Activated naive CD8-positive, alpha-beta T cell treated with anti-CD3 and anti-CD28 coated beads, Interleukin-2, amount 50 U/mL, for 24 hours (primary cell): ENCODE measurements around the gene SUV39H1.

Source experiments
- ATAC-seq: fragments of 150-1000 bp; cut with Tn5 transposase; one replicate; pipeline ENCODE4 v1.10.0; 2021
- DNase-seq: peaks from one replicate; pipeline ENCODE4 v3.0.0; 2021
- H3K27ac Mint-ChIP-seq: one replicate; pipeline ENCODE4 v1.8.0; 2021; ENCODE audit warnings: mild to moderate bottlenecking, mixed read lengths
- H3K27me3 Mint-ChIP-seq: one replicate; pipeline ENCODE4 v1.8.0; 2021; ENCODE audit warnings: mixed read lengths
- H3K36me3 Mint-ChIP-seq: one replicate; pipeline ENCODE4 v1.8.0; 2021; ENCODE audit warnings: low read depth, mixed read lengths
- H3K4me1 Mint-ChIP-seq: one replicate; pipeline ENCODE4 v1.8.0; 2021; ENCODE audit warnings: mixed read lengths
- H3K4me3 Mint-ChIP-seq: one replicate; pipeline ENCODE4 v1.8.0; 2021; ENCODE audit warnings: mild to moderate bottlenecking, moderate library complexity, mixed read lengths
- H3K9me3 Mint-ChIP-seq: one replicate; pipeline ENCODE4 v1.8.0; 2021; ENCODE audit warnings: mixed read lengths

SUV39H1 gene

DNA sequence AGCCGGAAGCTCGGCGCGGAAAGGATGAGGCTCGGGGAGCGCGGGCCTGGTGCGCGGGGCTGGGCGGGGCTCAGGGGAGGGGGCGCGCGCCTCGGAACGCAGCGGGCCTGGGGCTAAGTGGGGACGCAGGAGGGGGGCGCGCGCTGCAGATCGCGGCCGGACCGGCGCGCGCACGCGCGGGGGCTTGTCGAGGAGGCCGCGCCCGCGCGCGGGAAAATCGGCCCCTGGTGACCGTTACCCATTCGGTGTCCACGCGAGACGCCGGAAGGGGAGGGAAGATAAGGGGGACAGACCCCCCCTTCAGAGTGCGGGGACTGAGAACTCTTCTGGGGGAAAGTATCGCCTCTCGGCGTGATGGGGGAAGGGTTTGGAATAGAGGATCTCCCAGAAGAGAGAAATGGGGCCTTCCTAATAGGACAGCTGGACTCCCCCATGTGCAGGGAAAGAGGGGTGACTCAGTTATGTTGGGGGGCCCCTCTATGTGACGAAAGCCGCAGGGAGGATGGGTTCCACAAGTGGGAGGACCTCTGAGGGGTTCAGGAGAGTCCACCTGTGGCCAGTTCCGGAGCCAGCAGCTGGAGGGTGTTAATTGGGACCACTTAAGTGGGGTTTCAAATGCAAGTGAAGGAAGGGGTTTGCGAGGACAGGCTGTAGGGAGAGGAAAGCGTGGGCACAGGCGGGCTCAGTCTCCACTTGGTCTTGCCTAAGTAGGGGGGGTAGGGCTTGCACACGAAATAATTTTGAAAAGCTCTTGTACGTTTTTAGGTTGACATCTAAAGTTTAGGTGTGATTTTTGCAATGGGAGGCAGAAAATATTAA, 584 bp downstream of the SUV39H1 start:
- DNase-seq, result peak; percentile 54
- Mint-ChIP-seq H3K27ac (peak overlapping the region; percentile 96), H3K9me3 (no peaks in the 10 kb centered on the region)

GRCh38 chrX:48698306-48698705, 1.8 kb downstream of the SUV39H1 start:
- Mint-ChIP-seq H3K4me3 (peak overlapping the region; percentile 91), H3K27ac (no peak overlapping the region), H3K9me3 (no peaks in the 10 kb centered on the region), H3K27me3 (no peaks in the 10 kb centered on the region), H3K36me3 (peaks cover 24% of the 10 kb centered on the region), H3K4me1 (peaks cover 26% of the 10 kb centered on the region)
- ATAC-seq (no peak), DNase-seq (no peak)

More for the DNA sequence above, 584 bp downstream of the SUV39H1 start:
- Mint-ChIP-seq H3K36me3 (peaks cover 21% of the 10 kb centered on the region), H3K4me3 (peak overlapping the region; percentile 91), H3K27me3 (no peaks in the 10 kb centered on the region), H3K4me1 (peaks cover 23% of the 10 kb centered on the region)
- peak; percentile 29 for ATAC-seq

- H3K4me3 Mint-ChIP-seq, result no peak overlapping the region
- H3K9me3 Mint-ChIP-seq, result no peaks in the 10 kb centered on the region
- H3K27me3 Mint-ChIP-seq, result no peaks in the 10 kb centered on the region
- H3K36me3 Mint-ChIP-seq, result peaks cover 25% of the 10 kb centered on the region
- ATAC-seq (no peak), DNase-seq (no peak)
- H3K27ac Mint-ChIP-seq, result no peak overlapping the region
- peaks cover 26% of the 10 kb centered on the region for H3K4me1 Mint-ChIP-seq
These were observed 3.7 kb downstream of the SUV39H1 start for GRCh38 chrX:48700246-48700645.

DNA sequence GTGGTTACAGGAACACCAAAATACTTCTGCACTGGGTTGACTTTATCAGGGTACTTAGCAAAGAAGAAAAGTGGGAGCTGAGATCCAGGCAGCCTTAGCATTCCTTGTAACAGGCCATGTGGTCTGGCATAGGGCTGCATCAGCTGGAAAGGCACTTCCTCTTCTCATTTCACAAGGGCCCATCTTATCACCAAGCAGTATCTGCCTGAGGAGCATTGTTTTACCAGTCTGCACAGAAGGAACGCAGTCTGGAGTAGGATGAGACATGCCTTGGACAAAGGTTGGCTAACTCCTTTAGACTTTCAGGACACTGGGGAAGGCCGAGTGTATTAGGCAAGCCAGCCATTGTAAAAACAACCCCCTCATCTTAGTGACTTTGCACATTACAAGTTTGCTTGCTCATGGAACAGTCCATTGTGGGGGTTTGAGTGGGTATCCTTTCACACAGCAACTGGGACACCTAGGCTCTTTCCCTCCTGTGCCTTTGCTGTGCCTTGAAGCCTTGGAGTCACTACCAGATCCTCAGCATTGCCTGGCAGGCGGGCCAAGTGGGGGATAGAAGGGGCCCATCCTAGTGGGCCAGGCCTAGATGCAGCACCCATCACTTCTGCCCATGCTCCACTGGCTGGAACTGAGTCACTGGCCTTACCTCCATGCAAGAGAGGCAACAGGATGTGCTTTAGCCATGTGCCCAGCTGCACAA, 4.6 kb downstream of the SUV39H1 start:
- H3K4me1 Mint-ChIP-seq, result peaks cover 17% of the 10 kb centered on the region
- H3K27ac Mint-ChIP-seq, result no peak overlapping the region
- DNase-seq (no peak), ATAC-seq (no peak)
- no peaks in the 10 kb centered on the region for H3K9me3 Mint-ChIP-seq
- no peaks in the 10 kb centered on the region for H3K27me3 Mint-ChIP-seq
- H3K36me3 Mint-ChIP-seq, result peaks cover 25% of the 10 kb centered on the region
- no peak overlapping the region for H3K4me3 Mint-ChIP-seq

- peaks cover 25% of the 10 kb centered on the region for H3K36me3 Mint-ChIP-seq
- no peaks in the 10 kb centered on the region for H3K9me3 Mint-ChIP-seq
- no peak overlapping the region for H3K4me3 Mint-ChIP-seq
These were observed 5.5 kb downstream of the SUV39H1 start for GRCh38 chrX:48702032-48702431.

GRCh38 chrX:48702716-48703115, 6.2 kb downstream of the SUV39H1 start:
- Mint-ChIP-seq H3K4me1 (peaks cover 9% of the 10 kb centered on the region), H3K27me3 (no peaks in the 10 kb centered on the region), H3K4me3 (no peak overlapping the region), H3K36me3 (peaks cover 18% of the 10 kb centered on the region), H3K9me3 (no peaks in the 10 kb centered on the region), H3K27ac (no peak overlapping the region)
- ATAC-seq (no peak), DNase-seq (no peak)

More at GRCh38 chrX:48702032-48702431, 5.5 kb downstream of the SUV39H1 start:
- Mint-ChIP-seq H3K27ac (peak overlapping the region; percentile 49), H3K27me3 (no peaks in the 10 kb centered on the region), H3K4me1 (peaks cover 16% of the 10 kb centered on the region)
- DNase-seq (no peak), ATAC-seq (no peak)

DNA sequence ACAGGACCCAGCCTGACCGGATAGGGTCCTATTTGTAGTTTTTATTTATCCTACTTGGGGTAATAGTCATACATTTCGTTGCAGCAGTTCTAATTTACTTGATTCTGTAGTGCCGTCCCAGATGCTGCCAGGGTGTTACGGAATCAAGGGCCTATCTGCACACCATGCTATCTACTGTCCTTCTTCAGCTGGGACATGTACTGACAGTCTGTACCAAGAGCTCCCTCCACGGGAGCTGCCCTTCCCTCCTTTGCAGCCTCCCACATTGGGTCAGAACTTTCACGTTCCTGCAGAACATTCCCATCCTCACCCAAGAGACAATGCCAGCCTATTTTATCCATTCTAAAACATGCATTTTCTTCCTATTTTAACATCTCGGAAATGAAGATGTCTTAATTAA, 6.7 kb downstream of the SUV39H1 start:
- ATAC-seq, result no peak
- Mint-ChIP-seq H3K36me3 (peaks cover 17% of the 10 kb centered on the region), H3K4me1 (peaks cover 4% of the 10 kb centered on the region), H3K27me3 (no peaks in the 10 kb centered on the region), H3K4me3 (no peak overlapping the region), H3K27ac (no peak overlapping the region), H3K9me3 (no peaks in the 10 kb centered on the region)
- DNase-seq, result no peak

DNA sequence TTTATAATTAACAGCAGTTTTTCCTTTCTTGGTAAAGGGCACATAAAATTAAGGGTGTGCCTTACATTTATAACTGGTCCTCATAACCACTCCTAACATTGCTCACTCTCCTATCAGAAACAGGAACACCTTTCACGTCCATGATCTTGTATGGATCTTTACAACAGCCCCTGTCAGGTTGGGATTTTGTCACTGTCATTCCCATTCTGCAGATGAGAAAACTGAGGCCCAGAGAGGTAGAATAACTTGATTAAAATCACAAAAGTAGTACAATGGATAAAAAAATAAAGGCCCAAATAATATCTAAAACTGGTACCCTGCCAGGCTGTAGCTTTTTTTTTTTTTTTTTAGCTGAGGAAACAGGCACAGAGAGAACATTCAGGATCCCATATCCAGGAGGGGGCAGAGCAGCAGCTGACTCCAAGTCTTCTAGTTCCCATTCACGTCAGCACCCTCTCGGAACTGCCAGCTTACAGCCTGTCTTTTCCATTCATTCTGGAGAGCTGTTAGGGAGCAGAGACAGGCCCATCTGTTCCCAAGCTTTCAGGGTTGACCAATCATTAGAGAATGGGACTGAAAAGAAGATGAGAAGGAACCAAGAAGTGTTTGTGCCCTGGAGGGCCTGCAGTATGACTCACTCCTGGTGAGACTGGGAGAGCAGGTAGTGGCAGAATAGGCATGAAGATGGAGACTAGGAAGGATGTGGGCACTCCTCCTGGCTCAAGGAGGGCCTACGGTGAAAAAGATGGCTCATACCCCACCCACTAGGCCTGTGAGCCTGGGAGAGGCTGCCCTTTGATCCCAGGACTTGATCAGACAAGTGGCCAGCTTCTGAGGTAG, 7.3 kb downstream of the SUV39H1 start:
- ATAC-seq (no peak), DNase-seq (no peak)
- Mint-ChIP-seq H3K4me3 (no peak overlapping the region), H3K27me3 (no peaks in the 10 kb centered on the region), H3K36me3 (peaks cover 19% of the 10 kb centered on the region), H3K9me3 (no peaks in the 10 kb centered on the region), H3K27ac (no peak overlapping the region), H3K4me1 (peaks cover 4% of the 10 kb centered on the region)

DNA sequence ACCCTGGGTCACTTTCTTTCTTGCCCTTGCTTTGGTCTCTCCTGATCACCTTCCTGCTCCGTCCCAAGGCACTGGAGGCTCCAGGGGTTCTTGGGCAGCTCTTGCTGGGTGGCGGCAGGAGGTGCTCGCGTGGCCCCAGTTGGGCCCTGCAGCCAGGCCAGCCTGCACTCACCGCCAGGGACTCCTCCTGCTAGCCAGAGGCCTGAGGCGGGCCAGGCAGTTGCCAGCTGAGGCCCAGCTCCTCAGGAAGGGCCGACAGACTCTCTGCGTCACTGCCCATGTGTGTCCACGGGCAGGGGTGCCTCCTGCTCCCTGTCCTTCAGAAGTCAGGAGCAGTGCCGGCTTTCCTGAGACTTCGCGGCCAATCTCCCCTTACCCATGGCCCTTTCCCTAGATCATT, 9.3 kb downstream of the SUV39H1 start:
- Mint-ChIP-seq H3K9me3 (no peaks in the 10 kb centered on the region), H3K4me3 (no peak overlapping the region), H3K4me1 (peaks cover 7% of the 10 kb centered on the region), H3K36me3 (peaks cover 7% of the 10 kb centered on the region), H3K27me3 (no peaks in the 10 kb centered on the region), H3K27ac (no peak overlapping the region)
- DNase-seq, result no peak
- no peak for ATAC-seq

DNA sequence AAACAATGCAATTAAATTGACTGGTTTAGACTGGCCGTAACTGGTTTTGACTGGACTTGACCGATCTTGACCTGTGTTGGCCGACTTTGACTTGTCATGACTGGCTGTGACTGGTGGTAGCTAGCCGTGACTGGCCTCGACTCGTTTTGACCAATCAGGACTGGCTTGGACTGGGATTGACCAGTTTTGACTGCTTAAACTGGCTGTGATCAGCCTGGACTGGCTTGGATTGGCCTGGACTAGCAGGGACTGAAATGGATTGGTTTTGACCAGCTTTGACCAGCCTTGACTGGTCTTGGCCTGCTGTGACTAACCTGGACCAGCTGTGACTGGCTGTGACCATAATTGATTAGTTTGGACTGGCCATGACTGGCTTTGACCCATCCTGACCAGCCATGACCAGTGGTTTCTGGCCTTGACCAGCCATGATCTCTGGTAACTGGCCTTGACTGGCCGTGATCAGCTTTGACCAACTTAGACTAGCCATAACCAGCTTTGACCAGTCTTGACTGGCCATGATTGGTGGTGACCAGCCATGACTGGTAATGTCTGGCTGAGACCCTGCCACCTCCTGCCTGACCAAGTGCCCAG, 13.1 kb downstream of the SUV39H1 start:
- ATAC-seq, result no peak
- Mint-ChIP-seq H3K27ac (no peak overlapping the region), H3K4me1 (peaks cover 41% of the 10 kb centered on the region), H3K4me3 (no peak overlapping the region), H3K27me3 (no peaks in the 10 kb centered on the region), H3K9me3 (no peaks in the 10 kb centered on the region), H3K36me3 (peaks cover 3% of the 10 kb centered on the region)
- no peak for DNase-seq

DNA sequence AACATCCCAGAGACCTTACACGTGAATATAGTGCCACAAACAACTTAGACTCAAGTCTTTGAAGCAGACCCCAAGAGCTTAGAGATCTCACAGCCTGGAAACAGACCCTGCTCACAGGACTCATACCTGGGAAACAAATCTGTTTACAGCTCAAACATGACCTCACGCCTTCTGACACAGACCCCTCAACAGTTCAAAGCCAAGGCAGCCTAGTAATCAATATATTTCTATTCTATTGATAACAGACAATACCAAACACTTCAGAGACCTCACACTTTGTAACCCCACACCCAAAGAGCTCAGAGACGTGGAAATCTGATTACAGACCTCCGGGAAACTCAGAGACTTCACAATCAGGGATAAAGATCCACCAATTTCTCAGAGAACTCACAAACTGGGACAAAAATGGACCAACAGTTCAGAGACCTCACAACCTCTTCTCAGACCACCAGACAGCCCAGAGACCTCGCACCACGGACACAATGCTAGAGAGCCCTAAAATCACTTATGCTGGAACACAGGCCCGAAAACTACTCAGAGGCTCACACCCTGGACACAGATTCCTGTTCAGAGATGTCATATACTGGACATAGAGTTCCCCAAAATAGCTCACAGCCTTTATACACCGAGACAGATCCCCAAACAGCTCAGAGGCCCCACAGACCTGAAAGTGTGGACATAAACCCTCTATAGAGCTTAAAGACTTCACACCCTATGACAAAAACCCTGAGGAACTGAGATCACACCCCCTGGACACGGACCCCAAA, 14.8 kb downstream of the SUV39H1 start:
- ATAC-seq, result no peak

GRCh38 chrX:48711929-48712505, 15.5 kb downstream of the SUV39H1 start:
- Mint-ChIP-seq H3K36me3 (peaks cover 6% of the 10 kb centered on the region), H3K4me3 (peak overlapping the region; percentile 27), H3K9me3 (no peaks in the 10 kb centered on the region), H3K4me1 (peaks cover 64% of the 10 kb centered on the region), H3K27me3 (no peaks in the 10 kb centered on the region), H3K27ac (peak overlapping the region; percentile 76)
- no peak for DNase-seq
- ATAC-seq, result no peak

More for the DNA sequence above, 14.8 kb downstream of the SUV39H1 start:
- H3K4me1 Mint-ChIP-seq, result peaks cover 58% of the 10 kb centered on the region
- H3K27me3 Mint-ChIP-seq, result no peaks in the 10 kb centered on the region
- H3K36me3 Mint-ChIP-seq, result peaks cover 3% of the 10 kb centered on the region
- H3K9me3 Mint-ChIP-seq, result no peaks in the 10 kb centered on the region
- no peak for DNase-seq
- H3K4me3 Mint-ChIP-seq, result no peak overlapping the region
- peak overlapping the region; percentile 76 for H3K27ac Mint-ChIP-seq

DNA sequence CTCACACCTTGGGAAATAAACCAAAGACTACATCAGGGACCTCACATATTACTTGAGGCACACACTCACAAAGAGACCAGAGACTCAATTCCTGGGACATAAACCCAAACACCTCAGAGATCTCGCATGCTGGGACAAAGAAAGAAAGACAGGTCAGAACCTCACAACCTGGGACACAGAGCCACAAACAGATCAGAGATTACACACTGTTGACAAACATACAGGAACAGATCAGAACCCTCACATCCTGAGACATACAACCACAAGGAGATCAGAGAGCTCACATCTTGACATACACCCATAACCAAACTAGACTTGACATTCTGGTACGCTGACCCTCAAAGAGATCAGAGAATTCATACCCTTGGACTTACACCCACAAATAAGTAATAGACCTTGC, 17.3 kb downstream of the SUV39H1 start:
- H3K27me3 Mint-ChIP-seq, result no peaks in the 10 kb centered on the region
- peak overlapping the region; percentile 44 for H3K4me3 Mint-ChIP-seq
- no peaks in the 10 kb centered on the region for H3K9me3 Mint-ChIP-seq
- peaks cover 5% of the 10 kb centered on the region for H3K36me3 Mint-ChIP-seq
- peak overlapping the region; percentile 69 for H3K27ac Mint-ChIP-seq
- ATAC-seq, result no peak
- DNase-seq, result no peak
- peaks cover 73% of the 10 kb centered on the region for H3K4me1 Mint-ChIP-seq
